ENCODE data around the gene HOXA2.

HOXA2 gene

GRCh38 chr7:27068259-27068658 is 34.2 kb downstream of the HOXA2 start:
- no peak for DNase-seq (ENCODE audit: insufficient read length, low spot score)
- FAIRE-seq = no peak

GRCh38 chr7:27066148-27066547 is 36.3 kb downstream of the HOXA2 start:
- TF ChIP-seq PAX5 (IDR thresholded peaks at IDR 0.05; ENCODE audit: insufficient read depth, low read length, severe bottlenecking) = no peak
- TF ChIP-seq POU2F2 (IDR thresholded peaks at IDR 0.05; ENCODE audit: low read depth, low read length) = no peak
- TF ChIP-seq TAF1 (IDR thresholded peaks at IDR 0.05; ENCODE audit: low read depth, low read length) = no peak
- TF ChIP-seq POLR2A (IDR thresholded peaks at IDR 0.05; ENCODE audit: low read depth, low read length) = no peak
- TF ChIP-seq POLR2AphosphoS5 (IDR thresholded peaks at IDR 0.05; ENCODE audit: low read depth, low read length) = no peak
- TF ChIP-seq SPI1 (IDR thresholded peaks at IDR 0.05; ENCODE audit: low read depth, low read length) = no peak
- DNase-seq (ENCODE audit: insufficient read length, low spot score) (no peak), FAIRE-seq (no peak)

More at GRCh38 chr7:27068259-27068658, 34.2 kb downstream of the HOXA2 start:
- TF ChIP-seq PAX5 (IDR thresholded peaks at IDR 0.05; ENCODE audit: insufficient read depth, low read length, severe bottlenecking) (no peak), POU2F2 (IDR thresholded peaks at IDR 0.05; ENCODE audit: low read depth, low read length) (no peak), SPI1 (IDR thresholded peaks at IDR 0.05; ENCODE audit: low read depth, low read length) (no peak), POLR2A (IDR thresholded peaks at IDR 0.05; ENCODE audit: low read depth, low read length) (no peak), TAF1 (IDR thresholded peaks at IDR 0.05; ENCODE audit: low read depth, low read length) (no peak), POLR2AphosphoS5 (IDR thresholded peaks at IDR 0.05; ENCODE audit: low read depth, low read length) (no peak)

GRCh38 chr7:27065709-27066108 is 36.8 kb downstream of the HOXA2 start:
- FAIRE-seq (no peak), DNase-seq (ENCODE audit: insufficient read length, low spot score) (no peak)
- TF ChIP-seq TAF1 (IDR thresholded peaks at IDR 0.05; ENCODE audit: low read depth, low read length) (no peak), POU2F2 (IDR thresholded peaks at IDR 0.05; ENCODE audit: low read depth, low read length) (no peak), PAX5 (IDR thresholded peaks at IDR 0.05; ENCODE audit: insufficient read depth, low read length, severe bottlenecking) (no peak), SPI1 (IDR thresholded peaks at IDR 0.05; ENCODE audit: low read depth, low read length) (no peak), POLR2AphosphoS5 (IDR thresholded peaks at IDR 0.05; ENCODE audit: low read depth, low read length) (no peak), POLR2A (IDR thresholded peaks at IDR 0.05; ENCODE audit: low read depth, low read length) (no peak)

- TF ChIP-seq TAF1 (IDR thresholded peaks at IDR 0.05; ENCODE audit: low read depth, low read length) = no peak
- no peak for TF ChIP-seq POLR2A (IDR thresholded peaks at IDR 0.05; ENCODE audit: low read depth, low read length)
- no peak for TF ChIP-seq SPI1 (IDR thresholded peaks at IDR 0.05; ENCODE audit: low read depth, low read length)
- no peak for TF ChIP-seq POLR2AphosphoS5 (IDR thresholded peaks at IDR 0.05; ENCODE audit: low read depth, low read length)
- no peak for TF ChIP-seq POU2F2 (IDR thresholded peaks at IDR 0.05; ENCODE audit: low read depth, low read length)
- no peak for TF ChIP-seq PAX5 (IDR thresholded peaks at IDR 0.05; ENCODE audit: insufficient read depth, low read length, severe bottlenecking)
- DNase-seq (ENCODE audit: insufficient read length, low spot score) (no peak), FAIRE-seq (no peak)
These were observed 37.8 kb downstream of the HOXA2 start for GRCh38 chr7:27064661-27065060.

GRCh38 chr7:27064159-27064558 is 38.3 kb downstream of the HOXA2 start:
- no peak for TF ChIP-seq POU2F2 (IDR thresholded peaks at IDR 0.05; ENCODE audit: low read depth, low read length)
- TF ChIP-seq PAX5 (IDR thresholded peaks at IDR 0.05; ENCODE audit: insufficient read depth, low read length, severe bottlenecking) = no peak
- no peak for TF ChIP-seq POLR2A (IDR thresholded peaks at IDR 0.05; ENCODE audit: low read depth, low read length)
- TF ChIP-seq TAF1 (IDR thresholded peaks at IDR 0.05; ENCODE audit: low read depth, low read length) = no peak
- TF ChIP-seq POLR2AphosphoS5 (IDR thresholded peaks at IDR 0.05; ENCODE audit: low read depth, low read length) = no peak
- TF ChIP-seq SPI1 (IDR thresholded peaks at IDR 0.05; ENCODE audit: low read depth, low read length) = no peak
- no peak for DNase-seq (ENCODE audit: insufficient read length, low spot score)
- no peak for FAIRE-seq

GRCh38 chr7:27062946-27063345 is 39.5 kb downstream of the HOXA2 start:
- DNase-seq (ENCODE audit: insufficient read length, low spot score) (no peak), FAIRE-seq (no peak)
- TF ChIP-seq POU2F2 (IDR thresholded peaks at IDR 0.05; ENCODE audit: low read depth, low read length) = no peak
- no peak for TF ChIP-seq POLR2A (IDR thresholded peaks at IDR 0.05; ENCODE audit: low read depth, low read length)
- TF ChIP-seq TAF1 (IDR thresholded peaks at IDR 0.05; ENCODE audit: low read depth, low read length) = no peak
- no peak for TF ChIP-seq SPI1 (IDR thresholded peaks at IDR 0.05; ENCODE audit: low read depth, low read length)
- no peak for TF ChIP-seq POLR2AphosphoS5 (IDR thresholded peaks at IDR 0.05; ENCODE audit: low read depth, low read length)
- TF ChIP-seq PAX5 (IDR thresholded peaks at IDR 0.05; ENCODE audit: insufficient read depth, low read length, severe bottlenecking) = no peak

GRCh38 chr7:27053153-27053552 is 49.3 kb downstream of the HOXA2 start:
- DNase-seq (ENCODE audit: insufficient read length, low spot score) (no peak), FAIRE-seq (no peak)
- TF ChIP-seq PAX5 (IDR thresholded peaks at IDR 0.05; ENCODE audit: insufficient read depth, low read length, severe bottlenecking) (no peak), TAF1 (IDR thresholded peaks at IDR 0.05; ENCODE audit: low read depth, low read length) (no peak), POLR2A (IDR thresholded peaks at IDR 0.05; ENCODE audit: low read depth, low read length) (no peak), POLR2AphosphoS5 (IDR thresholded peaks at IDR 0.05; ENCODE audit: low read depth, low read length) (no peak), SPI1 (IDR thresholded peaks at IDR 0.05; ENCODE audit: low read depth, low read length) (no peak), POU2F2 (IDR thresholded peaks at IDR 0.05; ENCODE audit: low read depth, low read length) (no peak)

- DNase-seq (ENCODE audit: insufficient read length, low spot score) (no peak), FAIRE-seq (no peak)
- TF ChIP-seq POLR2AphosphoS5 (IDR thresholded peaks at IDR 0.05; ENCODE audit: low read depth, low read length) (no peak), SPI1 (IDR thresholded peaks at IDR 0.05; ENCODE audit: low read depth, low read length) (no peak), PAX5 (IDR thresholded peaks at IDR 0.05; ENCODE audit: insufficient read depth, low read length, severe bottlenecking) (no peak), POU2F2 (IDR thresholded peaks at IDR 0.05; ENCODE audit: low read depth, low read length) (no peak), TAF1 (IDR thresholded peaks at IDR 0.05; ENCODE audit: low read depth, low read length) (no peak), POLR2A (IDR thresholded peaks at IDR 0.05; ENCODE audit: low read depth, low read length) (no peak)
These were observed 51.0 kb downstream of the HOXA2 start for GRCh38 chr7:27051451-27051850.
